Measurements from ENCODE around the gene RPRD1B.
"Not testable (repeated sequence)": the region's sequence is repeated elsewhere in the genome, so short reads cannot be mapped to it uniquely, and the experiment has no call there.

The RPRD1B gene

DNA sequence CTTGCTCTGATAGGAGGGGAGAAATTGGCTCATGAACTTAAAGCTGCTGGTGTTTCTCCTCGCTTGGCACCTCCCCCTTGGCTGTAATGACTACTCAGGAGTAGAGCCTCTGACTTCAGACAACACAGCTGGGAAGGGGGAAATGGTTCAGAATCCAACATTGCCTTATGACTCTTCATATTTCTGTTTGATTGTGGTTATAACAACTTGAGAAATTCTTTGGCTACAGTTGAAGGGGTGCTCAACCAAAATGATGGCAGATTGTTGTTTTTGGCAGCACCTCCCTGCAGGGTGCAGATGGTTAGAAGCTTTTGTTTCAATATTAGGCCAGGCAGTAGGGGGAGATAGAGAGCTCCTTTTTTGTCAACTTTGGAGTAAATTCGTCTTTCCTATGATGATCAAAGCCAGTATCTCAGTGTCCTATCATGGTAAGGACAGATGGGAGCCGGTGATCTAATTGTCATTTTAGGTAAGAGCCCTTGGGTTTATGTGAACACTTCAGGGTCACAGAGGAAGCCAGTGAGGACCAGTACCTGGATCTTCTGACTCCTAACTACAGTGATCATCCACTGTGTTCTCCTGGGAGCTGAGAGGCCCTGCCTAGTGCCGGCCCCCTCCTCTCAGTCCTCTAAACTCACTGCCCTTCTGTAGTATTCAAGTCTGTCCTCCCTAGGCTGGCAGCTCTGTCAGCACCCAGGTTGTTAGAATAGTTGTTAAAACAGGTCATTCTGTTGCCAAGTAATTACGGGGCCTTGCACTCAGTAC is 39.9 kb downstream of the RPRD1B start:
- peak; percentile 76 for DNase-seq (ENCODE audit: low spot score)

DNA sequence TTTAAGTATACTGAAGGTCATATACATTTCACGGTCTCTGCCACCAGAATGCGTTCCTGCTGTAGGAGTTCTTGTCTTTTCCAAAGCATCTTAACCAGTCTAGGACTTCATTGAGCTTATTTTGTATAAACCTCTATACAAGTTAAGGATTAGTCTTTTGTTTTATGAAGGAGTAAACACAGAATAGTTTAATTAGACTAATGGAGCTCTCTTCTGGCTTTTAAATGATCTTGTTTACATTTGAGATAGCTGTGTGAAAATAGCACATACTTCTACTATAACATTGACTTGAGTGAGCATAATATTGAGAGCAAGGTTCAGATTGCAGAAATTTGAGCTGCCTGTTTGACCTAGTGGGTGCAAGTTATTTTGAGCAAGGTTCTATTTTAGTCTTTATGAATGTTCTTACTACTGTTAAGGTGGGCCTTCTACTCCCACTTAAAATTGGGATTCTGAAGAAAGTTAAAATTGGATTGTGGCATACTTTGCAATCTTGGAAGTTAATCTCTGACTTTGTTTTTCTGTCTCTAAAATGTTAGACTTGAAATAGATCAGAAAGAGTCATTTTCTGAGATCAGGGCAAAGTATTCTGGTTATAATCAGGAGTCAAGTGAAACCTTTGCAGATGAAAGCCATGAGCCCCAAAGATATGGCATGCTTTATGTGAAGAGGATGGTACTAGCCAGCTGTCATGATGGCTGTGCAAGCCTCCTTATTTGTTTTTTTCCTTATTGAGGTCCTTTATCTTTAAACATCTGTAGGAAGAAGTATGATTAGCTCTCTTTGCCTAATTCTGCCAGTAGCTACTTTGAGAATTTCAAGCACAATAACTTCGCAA is 41.8 kb downstream of the RPRD1B start:
- no peak for DNase-seq (ENCODE audit: low spot score)

DNA sequence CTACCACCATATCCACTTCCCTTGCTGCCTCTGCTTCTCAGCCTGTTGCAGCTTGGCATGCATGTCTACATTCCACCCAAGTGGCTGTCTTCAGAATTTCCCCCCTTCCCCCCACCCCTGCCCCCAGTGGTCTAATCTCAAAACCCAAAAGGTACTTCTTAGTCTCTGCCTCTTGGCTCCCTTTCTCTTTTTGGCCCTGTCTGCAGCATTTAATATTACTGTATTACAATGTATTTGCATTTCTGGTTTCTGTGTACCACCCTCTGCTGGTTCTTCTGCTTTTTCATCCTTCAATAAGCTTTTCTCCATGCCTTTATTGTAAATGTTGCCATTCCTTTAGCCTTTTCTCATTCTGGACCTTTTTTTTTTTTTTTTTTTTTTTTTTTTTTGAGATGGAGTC is 43.0 kb downstream of the RPRD1B start:
- DNase-seq (ENCODE audit: low spot score), result no peak

DNA sequence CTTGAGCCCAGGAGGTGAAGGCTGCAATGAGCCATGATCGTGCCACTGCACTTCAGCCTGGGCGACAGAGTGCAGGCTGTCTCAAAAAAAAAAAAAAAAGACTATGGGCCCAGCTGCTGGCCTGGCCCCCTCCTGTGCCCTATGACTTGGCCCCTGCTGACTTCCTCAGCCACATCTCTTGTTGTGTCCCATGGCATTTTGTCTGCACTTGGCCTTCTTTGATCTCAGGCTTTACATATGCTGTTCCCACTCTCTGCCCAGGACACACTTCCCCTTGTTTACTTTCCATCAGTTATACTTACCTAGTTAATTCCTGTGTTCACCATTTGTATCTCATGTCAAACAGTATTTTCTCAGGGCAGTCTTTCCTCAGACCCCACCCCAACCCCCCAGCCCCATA is 44.5 kb downstream of the RPRD1B start:
- DNase-seq (ENCODE audit: low spot score), result no peak

DNA sequence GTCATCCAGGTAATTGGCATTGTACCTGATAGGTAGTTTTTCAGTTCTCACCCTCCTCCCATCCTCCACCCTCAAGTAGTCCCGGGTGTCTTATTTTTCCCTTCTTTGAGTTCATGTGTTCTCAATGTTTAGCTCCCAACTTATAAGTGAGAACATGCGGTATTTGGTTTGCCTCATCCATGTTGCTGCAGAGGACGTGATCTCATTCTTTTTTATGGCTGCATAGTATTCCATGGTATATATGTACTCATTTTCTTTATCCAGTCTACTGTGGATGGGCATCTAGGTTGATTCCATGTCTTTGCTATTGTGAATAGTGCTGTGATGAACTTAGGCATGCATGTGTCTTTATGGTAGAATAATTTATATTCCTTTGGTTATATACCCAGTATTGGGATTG is 45.8 kb downstream of the RPRD1B start:
- DNase-seq (ENCODE audit: low spot score), result no peak

DNA sequence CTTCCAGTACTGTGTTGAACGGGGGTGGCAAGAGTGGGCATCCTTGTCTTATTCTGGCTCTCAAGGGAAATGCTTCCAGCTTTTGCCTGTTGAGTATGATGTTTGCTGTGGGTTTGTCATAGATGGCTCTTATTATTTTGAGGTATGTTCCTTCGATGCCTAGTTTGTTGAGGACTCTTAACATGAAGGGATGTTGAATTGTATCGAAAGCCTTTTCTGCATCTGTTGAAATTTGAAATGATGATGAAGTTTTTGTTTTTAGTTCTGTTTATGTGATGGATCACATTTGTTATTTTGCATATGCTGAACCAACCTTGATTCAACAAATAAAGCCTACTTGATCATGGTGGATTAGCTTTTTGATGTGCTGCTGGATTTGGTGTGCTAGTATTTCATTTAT is 48.0 kb downstream of the RPRD1B start:
- no peak for DNase-seq (ENCODE audit: low spot score)

DNA sequence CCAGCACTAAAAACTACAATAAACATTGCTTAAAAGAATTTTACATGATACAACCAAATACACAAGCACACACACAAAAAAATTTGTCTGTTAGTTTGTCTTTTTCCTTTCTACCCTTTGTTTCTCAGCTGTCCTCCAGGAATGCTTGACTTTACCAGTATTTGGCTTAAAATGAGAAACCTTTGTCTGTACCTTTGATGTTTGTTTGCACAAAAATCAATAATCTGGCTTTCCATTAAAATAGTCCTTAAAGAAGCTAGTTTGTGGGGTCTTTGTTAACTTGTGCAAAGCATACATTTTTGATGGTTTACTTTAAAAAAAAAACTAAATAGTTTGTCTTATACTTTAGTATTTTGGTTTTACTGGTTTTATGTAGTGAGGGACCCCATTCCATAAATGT is 49.3 kb downstream of the RPRD1B start:
- DNase-seq (ENCODE audit: low spot score), result no peak

DNA sequence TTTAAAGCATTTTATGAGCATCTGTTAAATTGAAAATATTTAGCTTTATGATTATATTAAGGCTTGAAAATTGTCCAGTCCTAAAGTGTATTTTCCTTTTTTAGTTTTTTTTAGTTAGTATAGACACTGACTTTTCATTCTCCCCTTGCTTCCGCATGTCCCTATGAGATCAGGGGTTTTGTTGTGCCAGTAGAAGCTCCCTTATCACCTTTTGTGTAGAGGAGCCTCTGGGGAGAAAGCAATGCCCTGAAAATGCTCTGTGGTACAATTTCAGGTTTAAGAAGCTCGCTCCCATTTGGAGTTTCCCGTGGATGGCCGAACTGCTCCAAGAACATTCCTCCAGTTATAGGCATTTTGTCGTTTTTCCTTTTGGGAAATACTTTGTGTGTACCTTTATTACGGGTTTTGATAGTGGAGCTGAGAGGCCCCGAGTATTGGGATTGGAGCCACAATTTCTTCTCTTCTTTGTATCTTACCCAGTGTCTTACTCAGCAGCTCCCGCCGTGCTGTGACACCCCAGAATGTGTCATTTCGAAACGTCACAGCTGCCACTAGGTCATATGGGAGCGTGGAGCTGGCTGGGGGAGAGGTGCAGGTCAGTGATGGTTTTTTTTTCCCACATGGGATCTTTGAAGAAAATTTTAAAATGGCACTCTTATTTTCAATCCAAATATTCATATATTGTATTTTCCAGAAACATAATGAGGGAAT is 49.9 kb downstream of the RPRD1B start:
- DNase-seq (ENCODE audit: low spot score), result no peak

DNA sequence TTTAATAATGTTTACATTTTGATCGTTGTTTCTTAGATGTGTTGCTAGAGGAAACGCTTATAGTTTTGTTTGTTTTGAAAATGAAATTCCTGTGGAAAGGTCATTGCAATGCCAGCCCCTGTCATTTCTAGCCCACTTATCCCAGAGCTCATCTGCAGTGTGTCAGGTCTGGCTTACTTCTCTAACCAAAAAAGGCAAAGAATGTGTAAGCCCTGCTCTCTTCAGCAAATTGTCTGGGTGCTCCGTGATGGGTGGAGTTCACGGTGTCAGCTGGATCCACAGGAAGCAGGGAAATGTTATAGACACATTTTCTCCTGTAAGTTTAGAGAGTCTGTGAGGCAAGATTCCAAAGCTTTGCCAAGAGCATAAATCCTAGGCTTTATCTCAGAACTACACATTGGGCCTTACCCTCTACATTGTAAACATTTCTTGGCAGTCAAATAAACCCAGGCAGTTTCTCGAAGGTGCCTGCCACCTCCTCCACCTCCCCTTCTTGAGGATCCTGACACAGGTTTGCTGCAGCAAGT is 50.9 kb downstream of the RPRD1B start:
- no peak for DNase-seq (ENCODE audit: low spot score)

DNA sequence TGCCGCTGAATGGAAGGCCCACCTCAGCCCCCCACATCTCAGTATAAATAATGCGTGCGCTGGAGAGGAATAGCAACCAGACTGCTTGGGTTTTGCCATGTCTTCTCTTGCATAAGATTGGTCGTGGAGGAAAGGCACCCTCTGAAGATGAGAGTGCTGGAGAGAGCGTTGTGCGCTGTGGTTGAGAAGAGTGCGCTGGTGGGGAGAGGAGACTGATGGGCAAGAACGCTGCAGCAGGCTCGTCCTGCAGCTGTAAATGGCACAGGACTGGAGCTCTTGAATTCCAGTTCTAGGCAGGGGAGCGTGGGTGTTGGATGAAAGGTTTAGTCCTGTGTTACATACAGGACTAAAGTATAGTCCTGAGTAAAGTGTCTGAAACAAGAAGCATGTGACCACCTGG is 51.5 kb downstream of the RPRD1B start:
- no peak for DNase-seq (ENCODE audit: low spot score)

DNA sequence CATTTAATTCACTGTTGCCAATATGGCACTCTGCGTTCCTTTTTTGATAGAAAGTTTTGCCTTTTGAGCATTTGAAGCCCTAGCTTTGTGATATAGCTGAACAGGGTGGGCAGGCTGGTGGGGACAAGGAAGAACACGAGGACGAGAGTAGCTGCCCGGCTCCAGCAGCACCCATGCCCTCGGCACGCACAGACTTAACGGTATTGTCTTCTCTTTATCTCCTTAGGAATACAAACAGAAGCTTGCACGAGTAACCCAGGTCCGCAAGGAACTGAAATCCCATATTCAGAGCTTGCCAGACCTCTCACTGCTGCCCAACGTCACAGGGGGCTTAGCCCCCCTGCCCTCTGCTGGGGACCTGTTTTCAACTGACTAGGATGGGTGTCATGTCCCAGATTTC is 56.0 kb downstream of the RPRD1B start:
- no peak for DNase-seq (ENCODE audit: low spot score)

DNA sequence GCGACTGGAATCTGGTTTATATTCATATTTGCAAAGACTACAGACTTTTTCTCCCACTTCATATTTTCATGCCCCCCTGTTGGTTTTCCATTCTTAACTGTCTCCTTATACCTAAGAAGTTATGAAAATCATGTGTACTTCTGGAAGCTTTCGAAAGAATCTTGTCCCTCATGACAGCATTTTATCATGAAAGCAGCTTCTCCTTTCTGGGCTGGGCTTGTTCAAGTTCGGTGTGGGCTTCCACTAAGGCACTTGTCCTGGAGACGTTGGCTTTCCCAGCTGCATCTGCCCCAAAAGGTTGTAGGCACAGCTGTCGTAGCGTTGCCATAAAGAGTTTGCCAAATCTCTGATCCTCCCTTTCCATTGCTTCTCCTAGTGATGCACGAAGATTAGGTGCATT is 56.5 kb downstream of the RPRD1B start:
- DNase-seq (ENCODE audit: low spot score), result no peak

DNA sequence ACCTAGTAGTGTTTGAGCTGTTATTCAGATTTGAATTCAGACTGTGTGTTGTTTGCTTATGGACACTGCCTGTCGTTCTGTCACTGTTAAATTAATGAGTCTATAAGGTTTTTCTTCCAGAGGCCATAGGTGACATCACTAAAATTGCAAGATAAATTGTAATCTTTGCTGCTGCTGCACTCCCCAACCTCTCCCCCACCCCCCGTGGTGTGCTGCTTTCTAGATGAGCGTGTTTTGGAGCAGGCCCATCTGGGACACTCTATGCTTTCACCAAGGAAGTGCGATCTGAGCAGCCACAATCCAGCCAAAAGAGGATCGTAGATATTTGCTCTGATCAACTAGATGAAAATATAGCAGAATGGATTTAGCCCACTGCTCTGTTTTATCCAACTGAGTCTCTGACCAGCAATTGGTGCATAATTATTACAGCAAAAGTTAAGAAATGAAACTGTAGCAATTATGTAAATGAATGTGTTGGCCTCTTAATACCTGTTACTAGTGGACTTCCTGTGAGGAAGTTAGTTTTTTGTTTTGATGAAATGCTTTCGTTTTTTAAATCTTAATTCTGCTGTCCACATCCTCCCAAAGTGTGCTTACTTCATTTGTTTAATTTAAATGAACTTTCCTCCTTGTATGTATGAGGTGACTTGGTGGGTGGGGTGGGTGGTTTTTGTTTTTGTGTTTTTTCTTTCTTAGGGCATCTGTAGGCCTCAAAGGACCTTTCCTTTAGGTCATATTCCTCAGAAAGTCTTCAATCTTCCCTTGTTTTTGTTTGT is 58.1 kb downstream of the RPRD1B start:
- no peak for DNase-seq (ENCODE audit: low spot score)

DNA sequence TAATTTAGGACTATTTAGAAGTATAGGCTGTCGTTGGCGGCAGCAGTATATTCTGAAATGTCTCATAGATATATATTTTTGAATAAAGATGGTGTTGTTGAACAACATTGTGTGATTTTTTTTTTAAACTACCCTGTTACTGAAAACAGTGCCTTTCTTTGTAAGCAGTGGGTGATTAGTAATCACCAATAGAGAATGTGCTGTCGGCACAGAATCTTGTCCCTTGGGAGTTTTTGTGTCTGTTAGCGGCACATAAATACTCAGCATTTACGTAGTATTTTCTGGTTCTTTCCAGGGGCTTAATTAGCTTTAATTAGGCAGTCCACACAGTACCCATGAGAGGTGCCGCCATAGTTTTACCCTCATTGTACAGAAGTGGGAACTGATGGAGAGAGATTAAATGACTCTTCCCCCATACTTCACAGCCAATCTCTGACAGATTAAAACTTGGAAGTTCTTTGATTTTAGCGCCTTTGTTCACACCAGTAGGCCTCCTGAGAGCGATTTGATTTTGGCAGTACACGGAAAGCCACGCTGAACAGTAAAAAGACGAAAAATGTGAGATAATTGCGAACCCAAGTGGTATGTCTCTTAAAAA is 58.8 kb downstream of the RPRD1B start:
- DNase-seq (ENCODE audit: low spot score), result peak; percentile 99

DNA sequence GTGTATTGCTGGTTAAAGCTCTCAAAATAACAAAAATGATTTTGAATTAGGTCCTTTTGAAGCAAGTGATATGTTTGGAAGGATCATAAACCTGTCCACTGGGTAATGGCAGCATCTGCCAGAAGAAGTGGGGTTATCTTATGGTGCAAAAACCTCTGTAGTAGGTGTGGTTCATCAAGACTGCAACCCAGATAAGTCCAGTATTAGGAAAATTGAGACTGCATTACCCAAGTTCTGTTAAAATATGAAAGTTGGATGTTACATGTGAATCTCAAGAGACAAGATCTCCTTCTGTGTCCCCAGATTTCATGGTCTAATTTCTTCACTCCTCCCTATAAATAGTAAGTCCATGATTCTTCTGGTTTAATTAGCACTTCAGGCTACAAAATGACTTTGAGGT is 59.4 kb downstream of the RPRD1B start:
- DNase-seq (ENCODE audit: low spot score), result no peak

DNA sequence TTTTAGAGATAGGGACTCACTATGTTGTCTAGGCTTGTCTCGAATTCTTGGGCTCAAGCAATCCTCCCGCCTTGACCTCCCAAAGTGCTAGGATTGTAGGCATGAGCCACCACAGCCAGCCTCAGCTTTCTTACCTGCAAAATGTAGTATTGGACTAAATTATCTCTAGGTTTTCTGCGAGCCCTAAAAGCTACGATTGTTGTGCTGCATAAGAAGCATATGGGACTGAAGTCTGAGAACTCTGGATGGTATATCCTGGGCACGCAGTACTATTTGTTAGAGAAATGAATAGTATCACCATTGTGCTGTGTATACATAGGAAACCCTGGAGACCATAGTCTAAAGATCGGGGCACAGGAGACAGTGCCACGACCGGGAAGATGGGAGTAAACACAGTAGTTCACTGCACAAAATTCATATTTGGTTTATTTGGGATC is 60.1 kb downstream of the RPRD1B start:
- DNase-seq (ENCODE audit: low spot score), result no peak

DNA sequence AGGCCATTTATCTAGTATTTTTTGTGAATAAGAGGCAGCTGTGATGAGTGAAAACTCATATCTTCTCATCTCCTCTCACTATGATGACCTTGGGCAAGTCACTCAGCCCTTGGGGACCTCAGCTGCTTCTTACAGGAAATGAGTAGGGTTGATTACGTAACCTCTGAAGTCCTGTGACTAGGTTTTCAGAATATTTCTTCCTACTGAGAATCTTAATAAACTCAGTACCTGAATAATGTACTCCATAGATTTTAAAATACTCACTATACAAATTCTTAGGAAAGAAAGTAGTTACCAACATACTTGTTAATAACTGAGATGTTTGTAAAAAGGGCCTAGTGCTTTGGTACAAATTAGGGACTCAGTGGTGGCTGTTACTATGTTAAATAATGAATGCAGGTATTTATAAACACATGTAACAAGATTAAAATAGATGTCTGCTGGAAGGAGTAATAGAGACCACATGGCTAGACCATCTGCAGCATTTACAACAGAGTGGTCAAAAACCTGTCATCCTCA is 60.9 kb downstream of the RPRD1B start:
- DNase-seq (ENCODE audit: low spot score), result peak; percentile 89

DNA sequence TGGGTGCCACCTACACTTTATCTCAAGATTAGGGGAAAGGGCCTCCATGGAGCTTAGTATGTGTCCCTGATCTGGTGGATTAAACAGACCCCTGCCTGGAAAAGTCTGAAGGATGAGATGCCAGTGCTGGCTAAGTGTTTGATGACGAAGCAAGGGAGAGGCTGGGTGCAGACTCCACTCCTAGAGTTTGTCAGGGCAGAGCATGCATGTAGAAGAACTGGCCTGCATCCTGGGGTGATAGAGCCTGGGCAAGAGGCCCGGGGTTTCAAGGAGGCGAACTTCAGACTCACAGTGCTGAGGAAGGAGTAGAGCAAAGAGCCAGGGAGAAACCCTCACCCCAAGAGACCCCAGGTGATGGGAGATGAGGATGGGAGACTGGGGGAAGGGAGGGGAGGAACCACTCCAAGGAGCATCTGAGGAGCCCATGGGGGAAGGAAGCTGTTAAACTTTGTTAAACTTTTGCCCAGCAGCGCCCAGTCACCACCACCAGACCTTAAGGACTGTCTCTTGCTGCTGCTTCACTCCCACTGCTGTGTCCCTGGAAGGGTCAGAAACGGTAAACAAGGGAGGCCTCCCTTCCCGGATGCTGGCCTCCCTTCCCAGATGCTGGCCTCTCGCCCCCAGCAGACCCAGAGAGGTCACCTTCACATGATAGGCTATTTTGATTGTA is 61.6 kb downstream of the RPRD1B start:
- no peak for DNase-seq (ENCODE audit: low spot score)

DNA sequence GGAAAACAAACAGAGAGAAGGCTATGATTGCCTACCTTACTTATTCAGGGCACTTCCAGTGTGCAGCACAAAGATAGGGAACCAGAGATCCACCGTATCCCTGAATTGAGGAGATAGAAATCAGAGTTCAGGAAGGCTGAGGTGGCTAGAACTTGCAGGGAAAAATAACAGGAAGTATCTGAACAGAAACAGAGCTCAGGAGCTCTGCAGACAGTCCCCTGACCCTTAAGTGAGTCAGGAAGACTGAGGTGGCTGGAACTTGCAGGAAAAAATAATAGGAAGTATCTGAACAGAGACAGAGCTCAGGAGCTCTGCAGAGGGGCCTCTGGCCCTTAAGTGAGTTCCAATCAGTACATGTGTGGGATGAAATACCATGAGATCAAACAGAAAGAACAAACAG is 65.4 kb downstream of the RPRD1B start:
- DNase-seq (ENCODE audit: low spot score), result no peak

DNA sequence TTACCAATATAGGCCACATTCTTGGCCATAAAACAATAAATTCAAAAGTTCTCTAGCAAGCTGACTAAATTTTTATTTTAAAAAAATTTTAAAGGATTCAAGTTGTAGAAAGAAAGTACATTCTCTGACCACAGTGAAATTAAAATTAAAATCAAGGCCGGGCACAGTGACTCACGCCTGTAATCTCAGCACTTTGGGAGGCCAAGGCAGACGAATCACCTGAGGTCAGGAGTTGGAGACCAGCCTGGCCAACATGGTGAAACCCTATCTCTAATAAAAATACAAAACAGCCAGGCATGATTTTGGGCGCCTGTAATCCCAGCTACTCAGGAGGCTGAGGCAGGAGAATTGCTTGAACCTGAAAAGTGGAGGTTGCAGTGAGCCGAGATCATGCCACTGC is 68.7 kb downstream of the RPRD1B start:
- DNase-seq (ENCODE audit: low spot score), result not testable (repeated sequence)

DNA sequence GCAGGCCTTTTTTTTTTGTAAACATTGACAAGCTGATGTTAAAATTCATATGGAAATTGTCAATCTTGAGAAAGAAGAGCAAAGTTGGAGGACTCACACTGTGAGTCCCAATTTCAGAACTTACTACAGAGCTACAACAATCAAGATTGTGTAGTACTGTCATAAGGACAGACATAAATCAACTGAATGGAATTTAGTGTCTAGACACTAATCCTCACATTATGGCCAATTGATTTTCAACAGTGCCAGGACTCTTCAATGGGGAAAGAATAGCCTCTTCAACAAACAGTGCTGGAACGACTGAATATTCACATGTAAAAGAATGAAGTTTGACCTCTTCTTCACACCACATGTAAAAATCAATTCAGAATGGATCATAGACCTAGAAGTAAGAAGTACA is 70.7 kb downstream of the RPRD1B start:
- no peak for DNase-seq (ENCODE audit: low spot score)
